GM19239 (cell line): Measurements from ENCODE around the gene SPATA31D3.
"Not testable (repeated sequence)": the region's sequence is repeated elsewhere in the genome, so short reads cannot be mapped to it uniquely, and the experiment has no call there.

Source experiments
- DNase-seq: peaks from one replicate; pipeline ENCODE4 v3.0.0; 2011; ENCODE audit warnings: low spot score; ENCODE audit not compliant: insufficient read length
- FAIRE-seq: peaks from 2 replicates; lab custom pipeline; 2011; peaks lifted over from hg19 to GRCh38; lab: Jason Lieb, UNC

The SPATA31D3 gene

DNA sequence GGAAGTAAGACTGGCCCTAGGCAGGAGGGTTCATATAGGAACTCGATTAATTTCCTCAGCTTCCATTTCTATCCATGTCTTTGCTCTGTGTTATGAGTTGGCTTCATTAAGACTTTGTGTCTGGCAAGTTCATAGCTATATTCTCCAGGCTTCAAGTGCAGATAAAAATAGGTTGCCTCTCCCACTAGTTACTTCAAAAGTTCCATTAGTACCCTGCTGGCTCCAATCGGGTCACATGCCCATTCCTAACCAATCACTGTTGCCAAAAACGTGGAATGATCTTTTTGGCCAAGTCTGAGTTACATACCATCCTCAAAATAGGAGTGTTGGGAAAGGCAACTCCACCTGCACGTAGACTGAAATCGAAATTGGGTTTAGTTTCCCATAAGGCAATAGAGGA is 31.5 kb downstream of the SPATA31D3 start:
- FAIRE-seq, result no peak
- no peak for DNase-seq

DNA sequence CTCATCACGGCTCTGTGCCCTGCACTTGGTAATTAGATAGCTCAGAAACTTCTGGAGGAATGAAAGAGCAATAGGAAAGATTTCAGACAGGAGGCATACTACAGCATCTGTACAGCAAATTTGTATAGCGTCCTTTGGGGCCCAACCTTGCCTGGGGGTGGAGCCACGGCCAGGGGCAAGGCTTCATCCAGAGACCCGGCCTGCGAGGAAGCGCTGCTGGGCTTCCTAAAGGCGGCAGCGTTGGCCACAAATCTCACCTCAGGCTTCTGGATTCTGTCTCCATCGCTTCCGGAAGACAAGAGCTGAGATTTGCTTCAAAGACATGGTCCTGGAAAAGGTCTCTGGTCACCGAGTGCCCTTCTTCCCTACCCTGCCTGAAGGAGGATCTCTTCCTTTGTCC is 33.1 kb downstream of the SPATA31D3 start:
- FAIRE-seq (no peak), DNase-seq (no peak)

- FAIRE-seq, result no peak
- no peak for DNase-seq
Observed at GRCh38 chr9:81979196-81979595, 35.9 kb downstream of the SPATA31D3 start.

DNA sequence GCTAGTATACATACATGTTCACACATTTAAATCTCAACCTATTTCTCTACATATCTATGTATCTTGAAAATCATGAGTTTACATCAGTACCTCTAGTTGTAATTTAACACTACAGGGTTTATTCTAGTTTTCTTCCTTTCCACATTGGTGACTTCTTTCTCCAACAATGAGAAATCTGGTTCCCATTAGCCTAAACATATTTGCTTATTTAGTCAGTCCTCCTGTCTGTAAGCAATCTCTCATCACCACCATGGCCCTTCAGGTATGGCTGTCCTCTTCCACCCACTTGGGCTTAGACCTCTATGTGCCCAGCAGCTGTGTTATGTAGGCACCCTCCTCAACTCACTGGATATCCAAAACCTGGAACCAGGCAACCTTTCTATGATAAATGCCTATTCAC is 37.3 kb downstream of the SPATA31D3 start:
- DNase-seq, result no peak
- no peak for FAIRE-seq

- DNase-seq (no peak), FAIRE-seq (no peak)
Observed at GRCh38 chr9:81981883-81982282, 38.6 kb downstream of the SPATA31D3 start.

GRCh38 chr9:81984928-81985327 is 41.6 kb downstream of the SPATA31D3 start:
- FAIRE-seq (no peak), DNase-seq (no peak)

- DNase-seq (no peak), FAIRE-seq (no peak)
Observed at GRCh38 chr9:81986051-81986450, 42.8 kb downstream of the SPATA31D3 start.

- not testable (repeated sequence) for FAIRE-seq, DNase-seq
Observed at GRCh38 chr9:81988472-81988871, 45.2 kb downstream of the SPATA31D3 start, which contains the start of gene SPATA31D1. SPATA31D1 (plus strand) TSS chr9:81988772; CDS start chr9:81988819, 47 bp downstream.

DNA sequence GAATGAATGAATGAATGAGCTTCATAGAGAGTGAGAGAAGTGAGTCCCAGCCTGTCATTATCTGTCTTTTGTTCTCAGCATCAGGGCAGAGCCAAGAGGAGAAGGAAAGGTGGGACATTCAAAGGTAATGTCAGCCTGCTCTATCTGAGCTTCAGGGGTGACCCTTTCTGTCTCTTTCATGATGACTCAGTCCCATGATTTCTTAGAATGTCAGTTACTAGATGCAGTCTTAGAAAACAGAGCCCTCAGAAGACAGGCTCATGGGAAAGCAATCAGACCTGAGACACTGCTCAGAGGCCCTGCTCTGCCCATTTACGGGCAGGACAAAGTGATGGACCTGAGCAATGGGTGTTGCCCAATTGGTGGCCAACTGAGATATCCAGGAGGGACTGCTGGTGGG is 46.4 kb downstream of the SPATA31D3 start:
- FAIRE-seq, result no peak
- DNase-seq, result no peak

GRCh38 chr9:81993656-81994055 is 50.4 kb downstream of the SPATA31D3 start:
- DNase-seq (no peak), FAIRE-seq (no peak)
